Uterus (tissue), 4 donors: ENCODE data around the gene ARHGEF6. TPM values are rescaled to one million over a fixed set of nuclear protein-coding genes. Genes with fewer than 3 reads are reported as not detected.
A peak's percentile ranks its signal among the peaks of the same experiment; 100 is the strongest.

Source experiments
- DNase-seq, 2 donors: peaks; one replicate each; pipeline ENCODE4 v3.0.0-alpha.2; 2019 to 2020
- H3K27ac ChIP-seq, 2 donors: fragments of 200-600 bp; sonication (generic); 1 replicate in 1 of 2; 2 replicates in 1 of 2; pipeline ENCODE4 v1.5.1; 2016 to 2018
- H3K27me3 ChIP-seq, 2 donors: fragments of 200-600 bp; sonication (generic); one replicate each; pipeline ENCODE4 v1.5.1; 2018 to 2019; ENCODE audit warnings: control low read depth in 1 of 2
- H3K36me3 ChIP-seq, 2 donors: fragments of 200-600 bp; sonication (generic); one replicate each; pipeline ENCODE4 v1.5.1; 2019; ENCODE audit warnings: control low read depth in 1 of 2
- H3K4me1 ChIP-seq, 2 donors: fragments of 200-600 bp; sonication (generic); one replicate each; pipeline ENCODE4 v1.5.1; 2018 to 2019; ENCODE audit warnings: control low read depth in 1 of 2
- H3K4me3 ChIP-seq, 2 donors: fragments of 200-600 bp; sonication (generic); 1 replicate in 1 of 2; 2 replicates in 1 of 2; pipeline ENCODE4 v1.5.1; 2018 to 2019; ENCODE audit warnings: mild to moderate bottlenecking in 1 of 2
- H3K9me3 ChIP-seq, 2 donors: fragments of 200-600 bp; sonication (generic); one replicate each; pipeline ENCODE4 v1.5.1; 2019; ENCODE audit warnings: control low read depth in 1 of 2
- CTCF ChIP-seq, 4 experiments: fragments of 200-600 bp in 2 of 4; fragments of 450-650 bp in 2 of 4; sonication (generic) in 2 of 4; IDR thresholded peaks; one replicate each; pipeline ENCODE4 v1.5.1; 2016 to 2019; ENCODE audit warnings: antibody characterized with exemption in 4 of 4, mild to moderate bottlenecking in 2 of 4, moderate library complexity in 1 of 4
- POLR2A ChIP-seq, 2 donors: fragments of 450-650 bp; IDR thresholded peaks; one replicate each; pipeline ENCODE4 v1.6.1; 2016; ENCODE audit warnings: antibody characterized with exemption in 2 of 2, mild to moderate bottlenecking in 1 of 2, moderate library complexity in 1 of 2
- intact Hi-C: fragments of 100-400 bp; cut with DNase I; formaldehyde crosslinking; loops from one replicate; pipeline ENCODE4 v1.15.1; 2023; ENCODE audit warnings: low total_unique reads
- total RNA-seq, 4 donors: library from RNA; depleted of rRNA in 3 of 4; stranded (reverse); fragments of >200 nt in 3 of 4; gene quantifications; one replicate each; pipeline versions ENCODE4 v1.1.0 to v1.2.4, GENCODE V29; 2014 to 2023
- donor health status: DM: yes; HTN: yes; CAD: no.

ARHGEF6 gene, protein sequence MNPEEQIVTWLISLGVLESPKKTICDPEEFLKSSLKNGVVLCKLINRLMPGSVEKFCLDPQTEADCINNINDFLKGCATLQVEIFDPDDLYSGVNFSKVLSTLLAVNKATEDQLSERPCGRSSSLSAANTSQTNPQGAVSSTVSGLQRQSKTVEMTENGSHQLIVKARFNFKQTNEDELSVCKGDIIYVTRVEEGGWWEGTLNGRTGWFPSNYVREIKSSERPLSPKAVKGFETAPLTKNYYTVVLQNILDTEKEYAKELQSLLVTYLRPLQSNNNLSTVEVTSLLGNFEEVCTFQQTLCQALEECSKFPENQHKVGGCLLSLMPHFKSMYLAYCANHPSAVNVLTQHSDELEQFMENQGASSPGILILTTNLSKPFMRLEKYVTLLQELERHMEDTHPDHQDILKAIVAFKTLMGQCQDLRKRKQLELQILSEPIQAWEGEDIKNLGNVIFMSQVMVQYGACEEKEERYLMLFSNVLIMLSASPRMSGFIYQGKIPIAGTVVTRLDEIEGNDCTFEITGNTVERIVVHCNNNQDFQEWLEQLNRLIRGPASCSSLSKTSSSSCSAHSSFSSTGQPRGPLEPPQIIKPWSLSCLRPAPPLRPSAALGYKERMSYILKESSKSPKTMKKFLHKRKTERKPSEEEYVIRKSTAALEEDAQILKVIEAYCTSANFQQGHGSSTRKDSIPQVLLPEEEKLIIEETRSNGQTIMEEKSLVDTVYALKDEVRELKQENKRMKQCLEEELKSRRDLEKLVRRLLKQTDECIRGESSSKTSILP
- 10 to 100 TPM; 19.7 to 26.9 (median 24.7) TPM for total RNA-seq

- H3K4me1 ChIP-seq = no peaks in the 10 kb centered on the region
- no peaks in the 10 kb centered on the region for H3K27me3 ChIP-seq
- H3K36me3 ChIP-seq = no peaks in the 10 kb centered on the region
- intact Hi-C loops = no loop called here
- DNase-seq = no peak
- no peaks in the 10 kb centered on the region for H3K9me3 ChIP-seq
- peak within 1 kb of the TSS; percentile 32 to 34 for H3K4me3 ChIP-seq
- no peak for TF ChIP-seq CTCF (IDR thresholded peaks at IDR 0.05)
- no peak for TF ChIP-seq POLR2A (IDR thresholded peaks at IDR 0.05)
- peak within 1 kb of the TSS; percentile 59 to 79 for H3K27ac ChIP-seq
These were observed at the start of gene ARHGEF6 for GRCh38 chrX:136780763-136781162. Gene ARHGEF6 (minus strand): TSS chrX:136780932. CDS start chrX:136780882, 50 bp downstream.

- TF ChIP-seq POLR2A (IDR thresholded peaks at IDR 0.05) (no peak), CTCF (IDR thresholded peaks at IDR 0.05) (no peak)
These were observed 48.7 kb upstream of the ARHGEF6 start for GRCh38 chrX:136829413-136829812.

DNA sequence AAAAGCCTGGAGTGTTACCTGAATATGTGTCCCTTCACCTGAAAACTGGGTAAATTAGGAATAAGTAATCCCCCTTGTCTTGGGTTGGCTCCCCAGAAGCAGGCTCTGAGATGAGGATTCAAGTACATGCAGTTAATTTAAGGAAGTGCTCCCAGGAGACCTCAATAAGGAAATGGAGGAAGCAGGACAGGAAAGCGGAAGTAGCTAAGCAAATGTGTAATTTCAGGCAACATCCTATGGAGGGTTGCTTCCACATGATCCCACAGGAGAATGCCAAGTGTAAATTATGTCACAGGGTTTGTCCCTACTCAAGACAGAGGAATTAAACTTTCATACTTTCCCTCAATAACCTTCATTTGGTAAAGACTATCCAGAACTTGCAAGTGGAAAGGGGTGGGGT, 48.1 kb upstream of the ARHGEF6 start:
- DNase-seq = no peak
- Histone ChIP-seq H3K27ac (no peak overlapping the region), H3K4me1 (no peaks in the 10 kb centered on the region), H3K9me3 (no peaks in the 10 kb centered on the region), H3K27me3 (no peaks in the 10 kb centered on the region), H3K36me3 (peaks cover 0 to 3% of the 10 kb centered on the region in 2 donors), H3K4me3 (no peak overlapping the region)
- intact Hi-C loops = no loop called here
- no peak for TF ChIP-seq CTCF (IDR thresholded peaks at IDR 0.05)
- no peak for TF ChIP-seq POLR2A (IDR thresholded peaks at IDR 0.05)

More at GRCh38 chrX:136829413-136829812, 48.7 kb upstream of the ARHGEF6 start:
- H3K4me3 ChIP-seq = no peak overlapping the region
- H3K36me3 ChIP-seq = peaks cover 0 to 3% of the 10 kb centered on the region in 2 donors
- no peak overlapping the region for H3K27ac ChIP-seq
- H3K9me3 ChIP-seq = no peaks in the 10 kb centered on the region
- no peaks in the 10 kb centered on the region for H3K4me1 ChIP-seq
- intact Hi-C loops = no loop called here
- H3K27me3 ChIP-seq = no peaks in the 10 kb centered on the region
- DNase-seq = no peak

- peaks cover 0 to 3% of the 10 kb centered on the region in 2 donors for H3K36me3 ChIP-seq
- H3K27ac ChIP-seq = no peak overlapping the region
- no peaks in the 10 kb centered on the region for H3K4me1 ChIP-seq
- DNase-seq = no peak
- no peak overlapping the region for H3K4me3 ChIP-seq
- H3K9me3 ChIP-seq = no peaks in the 10 kb centered on the region
- TF ChIP-seq POLR2A (IDR thresholded peaks at IDR 0.05) = no peak
- no peak for TF ChIP-seq CTCF (IDR thresholded peaks at IDR 0.05)
- H3K27me3 ChIP-seq = no peaks in the 10 kb centered on the region
- intact Hi-C loops = no loop called here
These were observed 46.3 kb upstream of the ARHGEF6 start for GRCh38 chrX:136827026-136827425.

- no peaks in the 10 kb centered on the region for H3K9me3 ChIP-seq
- H3K36me3 ChIP-seq = no peaks in the 10 kb centered on the region
- intact Hi-C loops = no loop called here
- no peak overlapping the region for H3K27ac ChIP-seq
- no peaks in the 10 kb centered on the region for H3K27me3 ChIP-seq
- no peak overlapping the region for H3K4me3 ChIP-seq
- DNase-seq = no peak
- TF ChIP-seq CTCF (IDR thresholded peaks at IDR 0.05) = no peak
- no peak for TF ChIP-seq POLR2A (IDR thresholded peaks at IDR 0.05)
- no peaks in the 10 kb centered on the region for H3K4me1 ChIP-seq
These were observed 45.0 kb upstream of the ARHGEF6 start for GRCh38 chrX:136825771-136826170.
